Colonic mucosa (tissue), 4 donors: ENCODE results near the gene OBSCN. TPM values are rescaled to one million over a fixed set of nuclear protein-coding genes. Genes with fewer than 3 reads are reported as not detected.

ENCODE experiments used
- DNase-seq: peaks from one replicate; pipeline ENCODE4 v3.0.0-alpha.2; 2020
- H3K27ac ChIP-seq: fragments of 200-600 bp; one replicate; pipeline ENCODE4 v1.8.0; 2021
- H3K27me3 ChIP-seq: fragments of 200-600 bp; one replicate; pipeline ENCODE4 v1.8.0; 2021
- H3K36me3 ChIP-seq: fragments of 200-600 bp; one replicate; pipeline ENCODE4 v1.8.0; 2021
- H3K4me1 ChIP-seq: fragments of 200-600 bp; one replicate; pipeline ENCODE4 v1.8.0; 2021; ENCODE audit warnings: mild to moderate bottlenecking
- H3K4me3 ChIP-seq: fragments of 200-600 bp; one replicate; pipeline ENCODE4 v1.8.0; 2021
- H3K9ac ChIP-seq, 2 donors: one replicate each; pipeline ENCODE4 v1.7.0; 2013; ENCODE audit warnings: control low read depth in 2 of 2, low read depth in 2 of 2, low read length in 2 of 2
- H3K9me3 ChIP-seq: fragments of 200-600 bp; one replicate; pipeline ENCODE4 v1.8.0; 2021
- intact Hi-C: fragments of 100-400 bp; cut with DNase I; formaldehyde crosslinking; loops from one replicate; pipeline ENCODE4 v1.14.1; 2022
- total RNA-seq, 2 donors: library from RNA; stranded (reverse); fragmentation: NEBNext Ultra II Directional in 1 of 2; extraction: Animal tissue kit (Norgen Biotek cat#: 25700) in 1 of 2; gene quantifications; one replicate each; pipeline ENCODE4 v1.2.1, GENCODE V29; 2021
- TF ChIP-seq, protein P1 (sequence below): fragments of 200-600 bp; IDR thresholded peaks from one replicate; pipeline ENCODE4 v1.8.0; 2022; ENCODE audit warnings: antibody characterized with exemption, mild to moderate bottlenecking
- donor health status: healthy.
- donor health status: DM: no; HTN: no; CAD: no.
- donor health status: DM: no; HTN: no; CAD: no.

OBSCN gene
- total RNA-seq, 2 donors from 2014 or later = 3.6 to 7.9 TPM

DNA sequence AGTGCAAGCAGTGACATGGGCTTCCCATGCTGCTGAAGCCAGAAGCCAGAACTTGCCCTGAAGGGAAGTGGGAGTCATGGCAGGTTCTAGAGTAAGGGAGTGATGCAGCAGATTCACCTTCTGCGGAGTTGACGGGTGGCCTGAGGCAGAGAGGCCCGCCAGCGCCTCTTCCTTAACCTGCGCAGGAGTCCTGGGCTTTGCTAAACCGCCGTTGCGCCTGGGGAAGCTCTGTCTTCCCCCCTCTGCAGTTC lies 67.3 kb downstream of the OBSCN start:
- Histone ChIP-seq H3K27me3 (no peaks in the 10 kb centered on the region), H3K4me1 (no peaks in the 10 kb centered on the region), H3K9ac (peak overlapping the region in 1 of 2 donors; percentile 81), H3K27ac (no peak overlapping the region), H3K4me3 (peak overlapping the region; percentile 57), H3K36me3 (no peaks in the 10 kb centered on the region), H3K9me3 (no peaks in the 10 kb centered on the region)
- intact Hi-C loops = no loop called here
- TF ChIP-seq, protein P1, sequence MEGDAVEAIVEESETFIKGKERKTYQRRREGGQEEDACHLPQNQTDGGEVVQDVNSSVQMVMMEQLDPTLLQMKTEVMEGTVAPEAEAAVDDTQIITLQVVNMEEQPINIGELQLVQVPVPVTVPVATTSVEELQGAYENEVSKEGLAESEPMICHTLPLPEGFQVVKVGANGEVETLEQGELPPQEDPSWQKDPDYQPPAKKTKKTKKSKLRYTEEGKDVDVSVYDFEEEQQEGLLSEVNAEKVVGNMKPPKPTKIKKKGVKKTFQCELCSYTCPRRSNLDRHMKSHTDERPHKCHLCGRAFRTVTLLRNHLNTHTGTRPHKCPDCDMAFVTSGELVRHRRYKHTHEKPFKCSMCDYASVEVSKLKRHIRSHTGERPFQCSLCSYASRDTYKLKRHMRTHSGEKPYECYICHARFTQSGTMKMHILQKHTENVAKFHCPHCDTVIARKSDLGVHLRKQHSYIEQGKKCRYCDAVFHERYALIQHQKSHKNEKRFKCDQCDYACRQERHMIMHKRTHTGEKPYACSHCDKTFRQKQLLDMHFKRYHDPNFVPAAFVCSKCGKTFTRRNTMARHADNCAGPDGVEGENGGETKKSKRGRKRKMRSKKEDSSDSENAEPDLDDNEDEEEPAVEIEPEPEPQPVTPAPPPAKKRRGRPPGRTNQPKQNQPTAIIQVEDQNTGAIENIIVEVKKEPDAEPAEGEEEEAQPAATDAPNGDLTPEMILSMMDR = no peak
- no peak for DNase-seq

DNA sequence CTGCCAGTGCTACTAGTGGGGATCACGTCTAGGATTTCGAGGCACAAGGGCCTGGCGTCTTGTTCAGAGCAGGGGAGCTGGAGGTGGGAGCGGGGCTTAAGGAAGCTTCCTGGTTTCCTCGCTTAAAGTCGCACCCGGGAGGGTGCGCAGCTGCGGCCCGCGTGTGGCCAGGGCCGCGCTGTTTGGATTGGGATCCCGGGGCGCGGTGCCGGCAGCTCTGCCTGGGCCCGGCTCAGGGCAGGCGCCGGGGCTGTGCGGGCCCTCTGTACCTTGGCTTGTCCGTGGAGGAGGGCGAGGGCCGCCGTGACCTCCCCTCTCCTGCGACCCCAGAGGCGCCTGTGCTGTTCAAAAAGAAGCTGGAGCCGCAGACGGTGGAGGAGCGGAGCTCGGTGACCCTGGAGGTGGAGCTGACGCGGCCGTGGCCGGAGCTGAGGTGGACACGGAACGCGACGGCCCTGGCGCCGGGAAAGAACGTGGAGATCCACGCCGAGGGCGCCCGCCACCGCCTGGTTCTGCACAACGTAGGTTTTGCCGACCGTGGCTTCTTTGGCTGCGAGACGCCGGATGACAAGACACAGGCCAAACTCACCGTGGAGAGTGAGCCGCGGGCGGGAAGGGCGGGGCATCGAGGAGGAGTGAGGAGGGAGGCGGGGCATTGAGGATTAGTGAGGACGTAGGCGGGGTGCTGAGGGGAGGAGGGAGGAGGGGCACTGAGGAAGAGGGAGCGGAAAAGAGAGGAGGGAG lies 67.8 kb downstream of the OBSCN start:
- TF ChIP-seq, protein P1 = no peak

DNA sequence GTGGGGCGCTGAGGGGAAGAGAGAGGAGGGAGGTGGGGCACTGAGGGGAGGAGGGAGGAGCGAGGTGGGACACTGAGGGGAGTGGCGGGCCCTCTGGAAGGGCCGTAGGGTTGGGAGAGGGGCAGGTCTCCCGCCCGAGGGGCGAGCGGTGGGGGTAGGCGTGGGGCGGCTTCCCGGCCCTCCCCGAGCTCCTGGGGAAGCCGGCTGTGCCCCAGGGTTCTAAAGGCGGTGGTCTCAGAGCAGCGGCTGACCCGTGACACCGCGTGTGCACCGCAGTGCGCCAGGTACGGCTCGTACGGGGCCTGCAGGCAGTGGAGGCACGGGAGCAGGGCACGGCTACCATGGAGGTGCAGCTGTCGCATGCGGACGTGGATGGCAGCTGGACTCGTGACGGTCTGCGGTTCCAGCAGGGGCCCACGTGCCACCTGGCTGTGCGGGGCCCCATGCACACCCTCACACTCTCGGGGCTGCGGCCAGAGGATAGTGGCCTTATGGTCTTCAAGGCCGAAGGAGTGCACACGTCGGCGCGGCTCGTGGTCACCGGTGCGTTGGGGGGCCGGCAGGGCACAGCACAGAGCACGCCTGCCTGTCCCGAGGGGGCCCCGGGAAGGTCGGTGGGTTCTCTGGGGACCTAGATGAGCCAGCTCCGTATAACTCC lies 68.5 kb downstream of the OBSCN start:
- Histone ChIP-seq H3K4me3 (peak overlapping the region; percentile 57), H3K4me1 (no peaks in the 10 kb centered on the region), H3K27me3 (no peaks in the 10 kb centered on the region), H3K36me3 (no peaks in the 10 kb centered on the region), H3K9me3 (no peaks in the 10 kb centered on the region), H3K27ac (no peak overlapping the region), H3K9ac (peak overlapping the region in 1 of 2 donors; percentile 50)
- TF ChIP-seq, protein P1 = no peak
- intact Hi-C loops = no loop called here
- DNase-seq = no peak

More for the DNA sequence above, 67.8 kb downstream of the OBSCN start:
- H3K4me1 ChIP-seq = no peaks in the 10 kb centered on the region
- peak overlapping the region in 1 of 2 donors; percentile 81 for H3K9ac ChIP-seq
- H3K36me3 ChIP-seq = no peaks in the 10 kb centered on the region
- H3K27me3 ChIP-seq = no peaks in the 10 kb centered on the region
- H3K4me3 ChIP-seq = peak overlapping the region; percentile 57
- H3K27ac ChIP-seq = peak overlapping the region; percentile 32
- intact Hi-C loops = no loop called here
- H3K9me3 ChIP-seq = no peaks in the 10 kb centered on the region
- DNase-seq = peak; percentile 94

DNA sequence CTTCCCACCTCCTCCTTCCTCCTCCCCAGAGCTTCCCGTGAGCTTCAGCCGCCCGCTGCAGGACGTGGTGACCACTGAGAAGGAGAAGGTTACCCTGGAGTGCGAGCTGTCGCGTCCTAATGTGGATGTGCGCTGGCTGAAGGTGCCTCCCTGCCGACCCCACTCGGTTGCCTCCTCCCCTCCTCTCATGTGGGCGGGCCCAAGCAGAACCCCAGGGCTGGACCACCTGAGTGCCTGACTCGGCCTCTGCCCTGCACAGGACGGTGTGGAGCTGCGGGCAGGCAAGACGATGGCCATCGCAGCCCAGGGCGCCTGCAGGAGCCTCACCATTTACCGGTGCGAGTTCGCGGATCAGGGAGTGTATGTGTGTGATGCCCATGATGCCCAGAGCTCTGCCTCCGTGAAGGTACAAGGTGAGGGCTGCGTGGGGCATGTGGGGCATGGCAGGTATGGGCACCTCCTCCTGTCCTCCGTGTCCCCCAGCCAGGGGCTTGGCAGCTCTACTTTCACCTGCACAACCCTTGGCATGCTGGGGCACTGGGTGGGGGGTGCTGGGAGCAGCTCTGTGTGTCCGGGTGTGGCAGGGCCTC lies 69.2 kb downstream of the OBSCN start:
- DNase-seq = no peak
- no peaks in the 10 kb centered on the region for H3K9me3 ChIP-seq
- H3K9ac ChIP-seq = no peak overlapping the region
- intact Hi-C loops = no loop called here
- no peak overlapping the region for H3K27ac ChIP-seq
- H3K4me3 ChIP-seq = no peak overlapping the region
- no peaks in the 10 kb centered on the region for H3K4me1 ChIP-seq
- TF ChIP-seq, protein P1 = no peak
- H3K36me3 ChIP-seq = no peaks in the 10 kb centered on the region
- H3K27me3 ChIP-seq = no peaks in the 10 kb centered on the region

DNA sequence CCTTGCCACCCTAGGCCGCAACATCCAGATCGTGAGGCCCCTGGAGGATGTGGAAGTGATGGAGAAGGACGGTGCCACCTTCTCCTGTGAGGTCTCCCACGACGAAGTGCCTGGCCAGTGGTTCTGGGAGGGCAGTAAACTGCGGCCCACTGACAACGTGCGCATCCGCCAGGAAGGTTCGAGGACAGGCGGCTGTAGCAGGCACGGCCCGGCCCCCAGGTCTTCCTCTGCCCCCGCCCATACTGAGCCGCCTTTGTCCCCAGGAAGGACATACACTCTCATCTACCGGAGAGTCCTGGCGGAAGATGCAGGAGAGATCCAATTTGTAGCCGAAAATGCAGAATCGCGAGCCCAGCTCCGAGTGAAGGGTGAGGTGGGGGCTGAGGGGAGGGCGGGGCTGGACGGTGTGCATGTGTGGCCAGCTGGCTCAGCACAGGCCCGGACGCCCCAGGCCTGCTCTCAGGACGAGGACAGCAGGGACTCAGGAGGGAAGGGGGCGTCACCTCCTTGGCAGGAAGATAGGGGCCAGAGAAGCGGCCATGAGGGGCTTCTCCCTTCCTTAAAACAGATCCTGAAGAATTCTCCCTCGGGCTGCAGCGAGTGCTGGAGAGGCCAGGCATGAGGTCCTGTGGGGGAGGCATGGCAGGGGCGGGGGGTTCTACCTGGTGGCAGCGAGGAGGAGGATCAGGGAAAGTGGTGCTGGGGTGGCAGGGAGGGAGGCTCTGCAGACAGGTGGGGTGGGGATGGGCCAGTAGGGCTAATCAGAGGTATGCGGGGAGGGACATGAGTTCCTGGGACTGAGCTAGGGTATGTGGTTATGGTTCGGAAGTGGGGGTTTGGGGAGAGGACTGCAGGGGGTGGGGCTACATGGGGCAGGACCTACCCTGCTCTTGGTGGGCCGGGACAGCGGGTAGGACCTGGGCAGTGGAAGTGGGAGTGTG lies 69.9 kb downstream of the OBSCN start:
- DNase-seq = no peak
- H3K36me3 ChIP-seq = no peaks in the 10 kb centered on the region
- H3K4me1 ChIP-seq = no peaks in the 10 kb centered on the region
- H3K27ac ChIP-seq = no peak overlapping the region
- intact Hi-C loops = no loop called here
- H3K27me3 ChIP-seq = no peaks in the 10 kb centered on the region
- no peak overlapping the region for H3K9ac ChIP-seq
- H3K9me3 ChIP-seq = no peaks in the 10 kb centered on the region
- H3K4me3 ChIP-seq = no peak overlapping the region
- TF ChIP-seq, protein P1 = no peak
